Chondrocyte (in vitro differentiated cells): ENCODE results near the gene RBM4B. TPM values are rescaled to one million over a fixed set of nuclear protein-coding genes. Genes with fewer than 3 reads are reported as not detected.

Experiments
- DNase-seq: peaks from one replicate; pipeline ENCODE4 v3.0.0; 2021; ENCODE audit warnings: mixed read lengths, low spot score
- H3K27ac Mint-ChIP-seq: one replicate; pipeline ENCODE4 v1.8.0; 2021; ENCODE audit warnings: mild to moderate bottlenecking, moderate library complexity, mixed read lengths; ENCODE audit not compliant: unreplicated experiment
- H3K27me3 Mint-ChIP-seq: 2 replicates; pipeline ENCODE4 v1.8.0; 2021; ENCODE audit warnings: low read depth, mixed read lengths
- H3K36me3 Mint-ChIP-seq: 2 replicates; pipeline ENCODE4 v1.8.0; 2021; ENCODE audit warnings: low read depth, mixed read lengths
- H3K4me1 Mint-ChIP-seq: 2 replicates; pipeline ENCODE4 v1.8.0; 2021; ENCODE audit warnings: low read depth, mild to moderate bottlenecking, mixed read lengths
- H3K4me3 Mint-ChIP-seq: one replicate; pipeline ENCODE4 v1.8.0; 2021; ENCODE audit warnings: mild to moderate bottlenecking, moderate library complexity, mixed read lengths; ENCODE audit not compliant: unreplicated experiment
- H3K9me3 Mint-ChIP-seq: 2 replicates; pipeline ENCODE4 v1.8.0; 2021; ENCODE audit warnings: low read depth, mixed read lengths
- total RNA-seq: library from RNA; stranded (reverse); gene quantifications from 3 replicates; pipeline ENCODE4 v1.2.1, GENCODE V29; 2021
- TF ChIP-seq, protein P1 (sequence below): fragments of 200-600 bp; sonication (generic); IDR thresholded peaks from 2 replicates; pipeline ENCODE4 v1.5.0; 2021; ENCODE audit warnings: antibody characterized with exemption, mild to moderate bottlenecking, moderate library complexity

RBM4B gene
- total RNA-seq, 1 donor from 2014 or later = 19.6 TPM

DNA sequence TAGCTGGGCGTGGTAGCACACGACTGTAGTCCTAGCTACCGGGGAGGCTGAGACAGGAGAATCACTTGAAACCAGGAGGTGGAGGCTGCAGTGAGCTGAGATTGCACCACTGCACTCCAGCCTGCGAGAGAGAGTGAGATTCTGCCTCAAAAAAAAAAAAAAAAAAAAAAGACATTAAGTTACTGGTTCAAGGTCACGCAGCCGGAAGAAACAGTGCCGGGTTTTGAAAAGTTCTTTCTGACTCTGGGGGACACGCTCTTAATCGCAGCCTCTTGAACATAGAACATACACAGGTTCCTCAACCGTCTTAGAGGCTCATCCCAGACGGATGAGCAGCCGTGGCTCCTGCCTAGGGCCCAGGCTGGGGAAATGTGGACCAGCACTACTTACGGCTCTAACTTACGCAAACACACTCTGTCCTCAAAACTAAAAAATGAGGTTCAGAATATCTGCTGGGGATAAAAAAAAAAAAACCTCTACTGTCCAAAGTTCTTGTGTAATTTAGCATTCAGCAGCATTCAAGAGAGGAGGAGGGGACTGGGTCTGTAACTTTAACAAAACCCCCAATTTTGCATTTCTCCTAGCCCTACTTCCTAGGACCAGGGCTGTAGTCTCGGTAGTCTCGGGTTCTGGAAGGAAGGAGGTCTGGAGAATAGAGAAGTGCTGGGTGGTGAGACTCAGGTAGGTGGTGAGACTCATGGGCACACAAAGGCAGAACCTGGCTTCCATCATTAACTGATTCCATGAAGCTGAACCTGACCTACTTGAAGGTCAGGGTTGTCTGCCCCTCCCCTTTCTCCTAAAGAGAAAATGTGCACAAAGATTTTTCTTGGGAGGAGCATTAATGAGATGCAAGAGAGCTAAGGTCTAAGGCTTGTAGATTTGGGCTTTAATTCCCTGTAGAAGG is 45.3 kb upstream of the RBM4B start:
- Mint-ChIP-seq H3K27me3 (no peaks in the 10 kb centered on the region), H3K27ac (no peak overlapping the region), H3K4me1 (peaks cover 32% of the 10 kb centered on the region), H3K36me3 (no peaks in the 10 kb centered on the region), H3K9me3 (no peaks in the 10 kb centered on the region), H3K4me3 (no peak overlapping the region)
- TF ChIP-seq, protein P1, sequence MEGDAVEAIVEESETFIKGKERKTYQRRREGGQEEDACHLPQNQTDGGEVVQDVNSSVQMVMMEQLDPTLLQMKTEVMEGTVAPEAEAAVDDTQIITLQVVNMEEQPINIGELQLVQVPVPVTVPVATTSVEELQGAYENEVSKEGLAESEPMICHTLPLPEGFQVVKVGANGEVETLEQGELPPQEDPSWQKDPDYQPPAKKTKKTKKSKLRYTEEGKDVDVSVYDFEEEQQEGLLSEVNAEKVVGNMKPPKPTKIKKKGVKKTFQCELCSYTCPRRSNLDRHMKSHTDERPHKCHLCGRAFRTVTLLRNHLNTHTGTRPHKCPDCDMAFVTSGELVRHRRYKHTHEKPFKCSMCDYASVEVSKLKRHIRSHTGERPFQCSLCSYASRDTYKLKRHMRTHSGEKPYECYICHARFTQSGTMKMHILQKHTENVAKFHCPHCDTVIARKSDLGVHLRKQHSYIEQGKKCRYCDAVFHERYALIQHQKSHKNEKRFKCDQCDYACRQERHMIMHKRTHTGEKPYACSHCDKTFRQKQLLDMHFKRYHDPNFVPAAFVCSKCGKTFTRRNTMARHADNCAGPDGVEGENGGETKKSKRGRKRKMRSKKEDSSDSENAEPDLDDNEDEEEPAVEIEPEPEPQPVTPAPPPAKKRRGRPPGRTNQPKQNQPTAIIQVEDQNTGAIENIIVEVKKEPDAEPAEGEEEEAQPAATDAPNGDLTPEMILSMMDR = no peak
- no peak for DNase-seq

DNA sequence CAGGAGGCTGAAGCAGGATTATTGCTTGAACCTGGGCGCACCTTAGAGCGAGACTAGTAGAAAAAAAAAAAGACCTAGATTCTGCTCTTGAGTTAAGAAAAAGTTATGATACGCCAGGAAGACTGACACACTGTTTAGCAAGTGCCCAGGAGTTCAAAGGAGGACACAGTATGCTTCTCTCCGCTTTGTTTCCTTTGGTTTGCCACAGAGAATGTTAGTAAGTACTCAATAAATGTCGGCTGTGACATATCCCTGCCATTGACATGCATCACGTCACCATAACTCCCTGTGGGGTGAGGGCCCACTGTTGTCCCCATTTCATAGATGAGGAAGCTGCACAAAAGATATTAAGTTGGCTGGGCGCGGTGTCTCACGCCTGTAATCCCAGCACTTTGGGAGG is 44.3 kb upstream of the RBM4B start:
- no peak overlapping the region for H3K4me3 Mint-ChIP-seq

DNA sequence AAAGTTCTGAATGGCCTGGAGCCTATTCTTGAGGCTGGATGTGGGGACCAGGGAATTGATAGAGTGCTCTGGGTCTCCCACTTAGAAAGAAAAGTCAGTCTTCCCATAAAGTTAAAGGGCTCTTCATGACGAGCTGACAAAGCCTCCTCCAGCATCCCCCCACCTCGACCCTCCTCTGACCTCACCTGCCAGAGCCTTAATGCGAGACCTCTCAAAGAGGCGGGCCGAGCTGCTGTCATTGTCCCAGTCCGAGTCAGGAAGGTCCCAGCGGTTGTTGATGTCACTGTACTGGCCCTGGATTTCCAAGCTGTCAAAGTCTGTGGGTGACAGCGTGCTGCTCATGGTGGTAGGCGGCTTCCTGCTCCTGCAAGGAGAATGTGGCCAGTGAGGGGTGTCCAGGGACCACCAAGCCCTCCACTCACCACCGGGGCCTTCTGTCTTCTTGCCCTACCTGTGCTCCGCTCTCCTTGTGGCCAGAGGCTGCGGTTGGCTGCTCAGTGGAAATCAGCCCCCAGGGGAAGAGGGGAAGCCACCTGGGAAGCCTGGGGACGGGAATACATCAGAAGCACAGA is 43.3 kb upstream of the RBM4B start:
- Mint-ChIP-seq H3K27me3 (no peaks in the 10 kb centered on the region), H3K4me1 (peaks cover 19% of the 10 kb centered on the region), H3K4me3 (no peak overlapping the region), H3K9me3 (no peaks in the 10 kb centered on the region), H3K36me3 (no peaks in the 10 kb centered on the region), H3K27ac (no peak overlapping the region)
- TF ChIP-seq, protein P1 = no peak
- DNase-seq = no peak

More for the DNA sequence above, 44.3 kb upstream of the RBM4B start:
- TF ChIP-seq, protein P1 = no peak
- DNase-seq = no peak
- Mint-ChIP-seq H3K27me3 (no peaks in the 10 kb centered on the region), H3K36me3 (no peaks in the 10 kb centered on the region), H3K9me3 (no peaks in the 10 kb centered on the region), H3K27ac (no peak overlapping the region), H3K4me1 (peaks cover 28% of the 10 kb centered on the region)

DNA sequence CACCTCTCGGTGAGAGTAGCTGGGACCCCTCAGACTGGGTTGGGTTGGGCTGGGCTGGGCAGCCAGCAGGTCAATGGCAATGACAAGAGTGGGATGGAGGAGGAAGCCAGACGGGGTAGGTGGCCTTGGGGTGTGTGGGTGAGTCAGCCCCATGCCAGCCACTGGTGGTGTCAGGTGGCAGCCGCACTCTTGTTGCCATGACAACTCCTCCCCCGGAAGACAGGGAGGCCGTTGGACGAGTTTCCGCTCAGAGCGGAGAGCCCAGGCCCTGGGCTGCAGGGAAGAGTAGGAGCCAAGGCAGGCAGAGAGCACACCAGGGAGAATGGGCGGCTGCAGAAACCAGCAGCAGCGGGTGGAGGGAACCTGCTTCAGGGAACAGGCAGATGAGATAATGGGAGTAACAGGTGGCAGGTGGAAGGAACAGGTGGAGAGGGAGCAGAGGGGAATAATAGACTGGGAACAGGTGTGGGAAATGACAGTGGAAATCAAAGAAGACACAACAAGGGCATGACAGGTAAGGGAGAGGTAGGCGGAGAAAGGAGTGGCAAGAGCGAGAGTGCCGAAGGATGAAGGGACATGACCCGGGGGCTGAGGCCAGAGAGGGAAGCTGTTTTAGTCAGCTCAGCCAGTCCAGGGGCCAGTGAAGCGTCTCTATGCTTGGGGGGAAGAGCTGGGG is 42.7 kb upstream of the RBM4B start:
- H3K4me1 Mint-ChIP-seq = peaks cover 12% of the 10 kb centered on the region
- H3K36me3 Mint-ChIP-seq = no peaks in the 10 kb centered on the region
- no peak for DNase-seq
- peak overlapping the region; percentile 80 for H3K27ac Mint-ChIP-seq
- no peaks in the 10 kb centered on the region for H3K27me3 Mint-ChIP-seq
- H3K4me3 Mint-ChIP-seq = no peak overlapping the region
- H3K9me3 Mint-ChIP-seq = no peaks in the 10 kb centered on the region
- TF ChIP-seq, protein P1 = no peak
